22Rv1 (cell line): ENCODE data around the gene EEPD1.

Experiments used
- ZFX ChIP-seq: fragments of 450-650 bp; IDR thresholded peaks from 2 replicates; pipeline ENCODE4 v1.6.1; 2017; ENCODE audit warnings: antibody characterized with exemption, borderline replicate concordance
- TF ChIP-seq, protein P1 (sequence below): fragments of 450-650 bp; IDR thresholded peaks from 2 replicates; pipeline ENCODE4 v1.5.1; 2017; ENCODE audit warnings: mild to moderate bottlenecking

- TF ChIP-seq, protein P1, sequence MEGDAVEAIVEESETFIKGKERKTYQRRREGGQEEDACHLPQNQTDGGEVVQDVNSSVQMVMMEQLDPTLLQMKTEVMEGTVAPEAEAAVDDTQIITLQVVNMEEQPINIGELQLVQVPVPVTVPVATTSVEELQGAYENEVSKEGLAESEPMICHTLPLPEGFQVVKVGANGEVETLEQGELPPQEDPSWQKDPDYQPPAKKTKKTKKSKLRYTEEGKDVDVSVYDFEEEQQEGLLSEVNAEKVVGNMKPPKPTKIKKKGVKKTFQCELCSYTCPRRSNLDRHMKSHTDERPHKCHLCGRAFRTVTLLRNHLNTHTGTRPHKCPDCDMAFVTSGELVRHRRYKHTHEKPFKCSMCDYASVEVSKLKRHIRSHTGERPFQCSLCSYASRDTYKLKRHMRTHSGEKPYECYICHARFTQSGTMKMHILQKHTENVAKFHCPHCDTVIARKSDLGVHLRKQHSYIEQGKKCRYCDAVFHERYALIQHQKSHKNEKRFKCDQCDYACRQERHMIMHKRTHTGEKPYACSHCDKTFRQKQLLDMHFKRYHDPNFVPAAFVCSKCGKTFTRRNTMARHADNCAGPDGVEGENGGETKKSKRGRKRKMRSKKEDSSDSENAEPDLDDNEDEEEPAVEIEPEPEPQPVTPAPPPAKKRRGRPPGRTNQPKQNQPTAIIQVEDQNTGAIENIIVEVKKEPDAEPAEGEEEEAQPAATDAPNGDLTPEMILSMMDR: no peak
- no peak for TF ChIP-seq ZFX
Measured at GRCh38 chr7:36148422-36149065, 4.5 kb upstream of the EEPD1 start.
